Activated naive CD8-positive, alpha-beta T cell treated with anti-CD3 and anti-CD28 coated beads, Interleukin-2, amount 50 U/mL, for 16 hours (primary cell): ENCODE data around the gene DGKK.
"Not testable (repeated sequence)": the region's sequence is repeated elsewhere in the genome, so short reads cannot be mapped to it uniquely, and the experiment has no call there.

Experiments
- DNase-seq: peaks from one replicate; pipeline ENCODE4 v3.0.0-alpha.2; 2020; ENCODE audit warnings: low read depth, low spot score

Gene DGKK

GRCh38 chrX:50430917-50431575 is 39.6 kb downstream of the DGKK start:
- no peak for DNase-seq

DNA sequence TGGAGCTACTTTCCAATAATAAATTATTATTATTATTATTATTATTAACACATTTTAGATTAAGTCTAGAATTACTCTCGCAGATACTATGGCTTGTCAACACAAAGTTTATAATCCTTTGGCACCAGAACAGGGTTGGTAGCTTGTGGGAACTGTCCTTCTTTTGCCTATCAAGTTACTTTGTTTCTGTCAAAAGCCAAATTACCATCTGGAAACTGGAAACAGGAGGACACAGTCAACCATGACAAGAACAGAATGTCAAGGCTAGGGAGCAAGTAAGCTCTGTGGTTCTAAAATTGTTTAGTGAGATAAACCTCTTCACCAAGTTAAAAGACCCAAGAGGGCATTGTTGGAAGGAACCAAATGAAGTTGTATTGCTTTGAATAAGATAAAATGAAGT is 42.5 kb downstream of the DGKK start:
- DNase-seq = no peak

GRCh38 chrX:50407976-50408375 is 62.6 kb downstream of the DGKK start:
- no peak for DNase-seq

- no peak for DNase-seq
Observed at GRCh38 chrX:50403903-50404302, 66.7 kb downstream of the DGKK start.

GRCh38 chrX:50402886-50403285 is 67.7 kb downstream of the DGKK start:
- DNase-seq = no peak

GRCh38 chrX:50393902-50394301 is 76.7 kb downstream of the DGKK start:
- no peak for DNase-seq

DNA sequence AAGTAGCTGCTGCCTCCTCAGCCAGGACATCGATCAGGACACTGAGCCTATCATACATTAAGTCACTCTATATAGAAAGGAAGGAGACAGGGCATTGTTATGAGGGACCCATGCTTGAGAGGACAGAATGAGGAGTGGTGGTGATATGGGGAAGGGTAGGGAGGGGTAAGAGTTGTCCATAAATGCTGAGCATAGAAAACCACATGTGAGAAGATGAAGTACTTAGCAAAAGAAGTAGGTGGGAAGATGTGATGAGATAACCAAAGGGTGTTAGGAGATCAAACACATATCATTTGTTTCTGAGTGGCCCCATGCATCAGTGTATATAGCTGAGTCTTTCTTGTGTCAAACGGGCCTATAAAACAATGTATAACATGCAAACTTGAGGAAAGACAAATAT is 84.1 kb downstream of the DGKK start:
- no peak for DNase-seq

GRCh38 chrX:50381729-50382415 is 88.8 kb downstream of the DGKK start:
- no peak for DNase-seq

DNA sequence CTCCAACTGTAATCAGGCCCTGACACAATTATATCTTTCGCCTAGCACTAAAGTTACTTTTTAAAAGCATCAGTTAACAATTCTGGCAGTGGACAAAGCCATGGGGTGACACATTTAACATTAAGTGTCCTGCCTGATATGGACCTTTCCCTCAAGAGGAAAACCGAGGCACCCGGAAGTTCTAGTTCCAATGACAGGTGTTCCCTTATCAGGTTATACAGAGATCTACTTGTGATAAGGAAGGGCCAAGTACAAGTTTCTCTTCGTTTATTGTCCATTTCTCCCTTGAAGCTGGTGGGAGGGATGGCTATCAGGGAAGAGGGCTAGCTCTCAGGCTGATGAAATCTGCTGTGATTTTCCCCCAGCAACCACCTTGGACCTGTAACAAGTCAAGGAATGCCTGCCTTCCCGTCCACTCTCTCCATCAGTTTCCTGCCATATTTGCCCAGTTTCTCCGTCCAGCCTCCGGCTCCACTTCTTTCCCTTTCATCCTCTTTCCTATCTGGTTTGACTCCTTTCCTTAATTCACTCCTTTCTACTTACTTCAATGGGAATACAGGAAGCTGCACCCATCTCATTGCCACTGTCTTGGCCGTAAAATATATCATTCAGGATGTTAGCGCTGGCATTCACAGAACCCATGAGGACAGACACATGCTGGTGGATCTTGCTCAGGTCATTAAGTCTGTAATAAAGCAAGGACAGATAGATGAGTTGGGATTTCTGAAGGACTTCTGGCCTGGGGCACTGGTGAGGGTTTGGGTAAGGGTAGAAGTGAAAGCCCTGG is 95.0 kb downstream of the DGKK start:
- no peak for DNase-seq

DNA sequence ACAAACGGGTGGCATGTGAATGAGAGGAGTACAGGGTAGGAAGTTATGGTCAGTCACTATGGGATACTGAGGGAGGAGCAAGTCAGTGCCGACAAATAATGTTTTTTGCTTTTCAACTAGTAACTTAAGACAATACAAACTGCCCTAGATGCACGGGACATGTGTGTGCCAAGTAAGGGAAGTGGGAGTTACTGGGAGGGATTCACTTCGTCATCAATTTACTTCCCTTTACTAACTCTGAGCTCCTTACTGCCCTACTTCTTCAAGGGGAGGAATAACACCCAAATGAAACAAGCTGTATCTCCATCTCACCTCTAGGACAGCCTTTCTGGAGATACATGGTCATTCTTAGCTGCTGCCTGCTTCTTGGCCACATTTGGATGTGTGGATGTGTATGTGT is 97.7 kb downstream of the DGKK start:
- DNase-seq = no peak

GRCh38 chrX:50343917-50344316 is 126.7 kb downstream of the DGKK start:
- DNase-seq = no peak

- no peak for DNase-seq
Observed at GRCh38 chrX:50333308-50333707, 137.3 kb downstream of the DGKK start.

GRCh38 chrX:50332668-50333067 is 138.0 kb downstream of the DGKK start:
- DNase-seq = not testable (repeated sequence)

GRCh38 chrX:50327235-50327634 is 143.4 kb downstream of the DGKK start:
- DNase-seq = no peak
